Activated T-cell treated with anti-CD3 and anti-CD28 coated beads, Interleukin-2, amount 50 U/mL, for 48 hours (primary cell): Measurements from ENCODE around the gene EPB41L1.

ENCODE experiments used
- DNase-seq, 2 experiments: peaks; one replicate each; pipeline ENCODE4 v3.0.0-alpha.2; 2020

EPB41L1 gene

GRCh38 chr20:36155991-36156390, 1.5 kb downstream of the EPB41L1 start:
- DNase-seq, result no peak

GRCh38 chr20:36157610-36158009, 3.1 kb downstream of the EPB41L1 start:
- DNase-seq, result no peak

GRCh38 chr20:36158160-36158741, 3.7 kb downstream of the EPB41L1 start:
- DNase-seq, result no peak

GRCh38 chr20:36159833-36160232, 5.3 kb downstream of the EPB41L1 start:
- no peak for DNase-seq

GRCh38 chr20:36162272-36162966, 7.9 kb downstream of the EPB41L1 start:
- DNase-seq, result no peak

GRCh38 chr20:36167902-36168503, 13.5 kb downstream of the EPB41L1 start:
- DNase-seq, result no peak

- no peak for DNase-seq
Observed at GRCh38 chr20:36170542-36171215, 16.1 kb downstream of the EPB41L1 start.

GRCh38 chr20:36173451-36173933, 19.0 kb downstream of the EPB41L1 start:
- no peak for DNase-seq

- no peak for DNase-seq
Observed at GRCh38 chr20:36175016-36175415, 20.5 kb downstream of the EPB41L1 start.

- no peak for DNase-seq
Observed at GRCh38 chr20:36175475-36175995, 21.0 kb downstream of the EPB41L1 start.

GRCh38 chr20:36177716-36178115, 23.2 kb downstream of the EPB41L1 start:
- DNase-seq, result no peak

GRCh38 chr20:36179170-36179945, 24.8 kb downstream of the EPB41L1 start:
- no peak for DNase-seq

- DNase-seq, result no peak
Observed at GRCh38 chr20:36180323-36180722, 25.8 kb downstream of the EPB41L1 start.

GRCh38 chr20:36181934-36182603, 27.5 kb downstream of the EPB41L1 start:
- DNase-seq, result no peak

- DNase-seq, result no peak
Observed at GRCh38 chr20:36182604-36183154, 28.1 kb downstream of the EPB41L1 start.

GRCh38 chr20:36183155-36183944, 28.8 kb downstream of the EPB41L1 start:
- no peak for DNase-seq

GRCh38 chr20:36184816-36185776, 30.6 kb downstream of the EPB41L1 start:
- DNase-seq, result no peak

- DNase-seq, result no peak
Observed at GRCh38 chr20:36193977-36194712, 39.6 kb downstream of the EPB41L1 start.

- DNase-seq, result no peak
Observed at GRCh38 chr20:36196676-36197075, 42.1 kb downstream of the EPB41L1 start.
